HEK293 (cell line): ENCODE measurements around the gene SRBD1.

Source experiments
- ZBTB20 ChIP-seq: fragments of 450-650 bp; formaldehyde crosslinking; IDR thresholded peaks from 2 replicates; pipeline ENCODE4 v1.5.1; 2016; ENCODE audit warnings: missing biosample characterization, missing genetic modification characterization
- ZNF148 ChIP-seq: fragments of 450-650 bp; formaldehyde crosslinking; IDR thresholded peaks from 2 replicates; pipeline ENCODE4 v1.5.0; 2017; ENCODE audit warnings: missing biosample characterization, missing genetic modification characterization, borderline replicate concordance
- ZNF174 ChIP-seq: fragments of 450-650 bp; formaldehyde crosslinking; IDR thresholded peaks from 2 replicates; pipeline ENCODE4 v1.5.0; 2017; ENCODE audit warnings: missing biosample characterization, mild to moderate bottlenecking, missing genetic modification characterization
- ZNF274 ChIP-seq, 2 experiments: fragments of 200-500 bp in 1 of 2; fragments of 450-650 bp in 1 of 2; sonication (Bioruptor generic) in 1 of 2; formaldehyde crosslinking in 1 of 2; IDR thresholded peaks; 2 replicates each; pipeline versions ENCODE4 v1.5.1 to v1.6.1; 2014 to 2016; ENCODE audit warnings: borderline replicate concordance in 1 of 2, inconsistent platforms in 1 of 2, low read length in 1 of 2, missing biosample characterization in 1 of 2, missing genetic modification characterization in 1 of 2
- ZNF335 ChIP-seq: fragments of 450-650 bp; formaldehyde crosslinking; conservative IDR thresholded peaks from 2 replicates; pipeline ENCODE4 v1.5.1; 2016; ENCODE audit warnings: missing biosample characterization, missing genetic modification characterization
- TF ChIP-seq, protein P1 (sequence below): fragments of 450-650 bp; IDR thresholded peaks from 2 replicates; pipeline ENCODE4 v1.5.1; 2018; ENCODE audit warnings: missing biosample characterization, missing genetic modification characterization
- TF ChIP-seq, protein P2 (sequence below): fragments of 450-650 bp; formaldehyde crosslinking; IDR thresholded peaks from 2 replicates; pipeline ENCODE4 v1.5.1; 2016; ENCODE audit warnings: missing biosample characterization, missing genetic modification characterization

DNA sequence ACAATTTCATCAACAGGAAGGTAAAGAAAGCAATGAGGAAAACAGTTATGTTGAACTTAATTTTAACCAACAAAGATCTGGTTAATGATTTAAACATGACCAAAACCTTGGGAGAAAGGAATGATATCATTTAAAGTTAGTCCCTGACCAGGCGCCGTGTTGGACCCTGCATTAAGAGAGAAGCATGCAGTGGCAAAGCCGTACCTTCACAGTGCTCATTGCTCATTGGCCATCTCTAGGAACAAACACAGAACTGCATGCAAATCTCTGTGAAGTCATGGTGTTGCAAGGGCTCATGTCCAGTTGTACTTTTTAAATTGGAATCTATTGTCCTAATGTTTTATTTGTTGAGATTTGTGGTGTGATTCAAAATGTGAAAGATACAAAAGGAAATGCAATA is 12.0 kb upstream of the SRBD1 start:
- TF ChIP-seq ZNF335 (tag by site-specific recombination) (no peak), ZNF148 (no peak), ZNF274 (IDR thresholded peaks at IDR 0.05; ENCODE audit: low read length) (no peak), ZNF274 (tag by site-specific recombination; IDR thresholded peaks at IDR 0.05; ENCODE audit: borderline replicate concordance) (no peak), ZNF174 (tag by site-specific recombination) (no peak), ZBTB20 (tag by site-specific recombination) (no peak)
- TF ChIP-seq, protein P1, sequence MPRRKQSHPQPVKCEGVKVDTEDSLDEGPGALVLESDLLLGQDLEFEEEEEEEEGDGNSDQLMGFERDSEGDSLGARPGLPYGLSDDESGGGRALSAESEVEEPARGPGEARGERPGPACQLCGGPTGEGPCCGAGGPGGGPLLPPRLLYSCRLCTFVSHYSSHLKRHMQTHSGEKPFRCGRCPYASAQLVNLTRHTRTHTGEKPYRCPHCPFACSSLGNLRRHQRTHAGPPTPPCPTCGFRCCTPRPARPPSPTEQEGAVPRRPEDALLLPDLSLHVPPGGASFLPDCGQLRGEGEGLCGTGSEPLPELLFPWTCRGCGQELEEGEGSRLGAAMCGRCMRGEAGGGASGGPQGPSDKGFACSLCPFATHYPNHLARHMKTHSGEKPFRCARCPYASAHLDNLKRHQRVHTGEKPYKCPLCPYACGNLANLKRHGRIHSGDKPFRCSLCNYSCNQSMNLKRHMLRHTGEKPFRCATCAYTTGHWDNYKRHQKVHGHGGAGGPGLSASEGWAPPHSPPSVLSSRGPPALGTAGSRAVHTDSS (tag by site-specific recombination) = no peak
- TF ChIP-seq, protein P2, sequence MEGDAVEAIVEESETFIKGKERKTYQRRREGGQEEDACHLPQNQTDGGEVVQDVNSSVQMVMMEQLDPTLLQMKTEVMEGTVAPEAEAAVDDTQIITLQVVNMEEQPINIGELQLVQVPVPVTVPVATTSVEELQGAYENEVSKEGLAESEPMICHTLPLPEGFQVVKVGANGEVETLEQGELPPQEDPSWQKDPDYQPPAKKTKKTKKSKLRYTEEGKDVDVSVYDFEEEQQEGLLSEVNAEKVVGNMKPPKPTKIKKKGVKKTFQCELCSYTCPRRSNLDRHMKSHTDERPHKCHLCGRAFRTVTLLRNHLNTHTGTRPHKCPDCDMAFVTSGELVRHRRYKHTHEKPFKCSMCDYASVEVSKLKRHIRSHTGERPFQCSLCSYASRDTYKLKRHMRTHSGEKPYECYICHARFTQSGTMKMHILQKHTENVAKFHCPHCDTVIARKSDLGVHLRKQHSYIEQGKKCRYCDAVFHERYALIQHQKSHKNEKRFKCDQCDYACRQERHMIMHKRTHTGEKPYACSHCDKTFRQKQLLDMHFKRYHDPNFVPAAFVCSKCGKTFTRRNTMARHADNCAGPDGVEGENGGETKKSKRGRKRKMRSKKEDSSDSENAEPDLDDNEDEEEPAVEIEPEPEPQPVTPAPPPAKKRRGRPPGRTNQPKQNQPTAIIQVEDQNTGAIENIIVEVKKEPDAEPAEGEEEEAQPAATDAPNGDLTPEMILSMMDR (tag by site-specific recombination) = no peak
